Esophagus muscularis mucosa (tissue), 3 donors: ENCODE data around the gene SLC4A11.

ENCODE experiments used
- EP300 ChIP-seq: sonication (generic); formaldehyde crosslinking; IDR thresholded peaks from one replicate; pipeline ENCODE4 v1.6.1; 2017; ENCODE audit warnings: antibody characterized with exemption
- TF ChIP-seq, protein P1 (sequence below), 3 experiments: fragments of 200-600 bp in 2 of 3; fragments of 450-650 bp in 1 of 3; sonication (generic) in 2 of 3; IDR thresholded peaks; one replicate each; pipeline ENCODE4 v1.5.1; 2017 to 2019; ENCODE audit warnings: antibody characterized with exemption in 3 of 3, mild to moderate bottlenecking in 2 of 3, moderate library complexity in 1 of 3

GRCh38 chr20:3245711-3246110 lies 6.7 kb upstream of the SLC4A11 start:
- TF ChIP-seq, protein P1, sequence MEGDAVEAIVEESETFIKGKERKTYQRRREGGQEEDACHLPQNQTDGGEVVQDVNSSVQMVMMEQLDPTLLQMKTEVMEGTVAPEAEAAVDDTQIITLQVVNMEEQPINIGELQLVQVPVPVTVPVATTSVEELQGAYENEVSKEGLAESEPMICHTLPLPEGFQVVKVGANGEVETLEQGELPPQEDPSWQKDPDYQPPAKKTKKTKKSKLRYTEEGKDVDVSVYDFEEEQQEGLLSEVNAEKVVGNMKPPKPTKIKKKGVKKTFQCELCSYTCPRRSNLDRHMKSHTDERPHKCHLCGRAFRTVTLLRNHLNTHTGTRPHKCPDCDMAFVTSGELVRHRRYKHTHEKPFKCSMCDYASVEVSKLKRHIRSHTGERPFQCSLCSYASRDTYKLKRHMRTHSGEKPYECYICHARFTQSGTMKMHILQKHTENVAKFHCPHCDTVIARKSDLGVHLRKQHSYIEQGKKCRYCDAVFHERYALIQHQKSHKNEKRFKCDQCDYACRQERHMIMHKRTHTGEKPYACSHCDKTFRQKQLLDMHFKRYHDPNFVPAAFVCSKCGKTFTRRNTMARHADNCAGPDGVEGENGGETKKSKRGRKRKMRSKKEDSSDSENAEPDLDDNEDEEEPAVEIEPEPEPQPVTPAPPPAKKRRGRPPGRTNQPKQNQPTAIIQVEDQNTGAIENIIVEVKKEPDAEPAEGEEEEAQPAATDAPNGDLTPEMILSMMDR (IDR thresholded peaks at IDR 0.05) = no peak
- no peak for TF ChIP-seq EP300
